SK-N-SH (cell line): ENCODE data around the gene MREG.

Experiments
- CTCF ChIP-seq: fragments of 200-600 bp; sonication (generic); IDR thresholded peaks from 2 replicates; pipeline ENCODE4 v1.6.1; 2017; ENCODE audit warnings: antibody characterized with exemption, mild to moderate bottlenecking, moderate library complexity
- ELF1 ChIP-seq: IDR thresholded peaks from 2 replicates; pipeline ENCODE4 v1.4.0; 2012
- EP300 ChIP-seq, 2 experiments: IDR thresholded peaks; 2 replicates each; pipeline versions ENCODE4 v1.4.0 to v1.6.1; 2012; ENCODE audit warnings: borderline replicate concordance in 1 of 2, low read depth in 1 of 2, low read length in 1 of 2
- FOXJ3 ChIP-seq: sonication (generic); formaldehyde crosslinking; IDR thresholded peaks from 2 replicates; pipeline ENCODE4 v1.5.1; 2020; ENCODE audit warnings: mild to moderate bottlenecking, missing genetic modification reagents
- FOXM1 ChIP-seq: IDR thresholded peaks from 2 replicates; pipeline ENCODE4 v1.4.0; 2012; ENCODE audit warnings: low read depth, mild to moderate bottlenecking
- JUND ChIP-seq: IDR thresholded peaks from 2 replicates; pipeline ENCODE4 v1.4.0; 2012
- MAX ChIP-seq: IDR thresholded peaks from 2 replicates; pipeline ENCODE4 v1.4.0; 2012; ENCODE audit warnings: low read depth
- NFIC ChIP-seq: IDR thresholded peaks from 2 replicates; pipeline ENCODE4 v1.4.0; 2012; ENCODE audit warnings: borderline replicate concordance
- POLR2AphosphoS5 ChIP-seq: IDR thresholded peaks from 2 replicates; pipeline ENCODE4 v1.6.1; 2012; ENCODE audit warnings: low read depth, low read length
- SMC3 ChIP-seq: IDR thresholded peaks from 2 replicates; pipeline ENCODE4 v1.6.1; 2012; ENCODE audit warnings: low read depth, low read length, improper control_type of control experiment
- TCF12 ChIP-seq: IDR thresholded peaks from 2 replicates; pipeline ENCODE4 v1.4.0; 2012
- USF2 ChIP-seq: fragments of 150-350 bp; IDR thresholded peaks from 2 replicates; pipeline ENCODE4 v1.6.1; 2017; ENCODE audit warnings: antibody characterized with exemption, low read length, low read depth, borderline replicate concordance
- YY1 ChIP-seq: IDR thresholded peaks from 2 replicates; pipeline ENCODE4 v1.4.0; 2012; ENCODE audit warnings: low read depth, mild to moderate bottlenecking
- ZBTB33 ChIP-seq: IDR thresholded peaks from 2 replicates; pipeline ENCODE4 v1.4.0; 2012; ENCODE audit warnings: low read depth, borderline replicate concordance

DNA sequence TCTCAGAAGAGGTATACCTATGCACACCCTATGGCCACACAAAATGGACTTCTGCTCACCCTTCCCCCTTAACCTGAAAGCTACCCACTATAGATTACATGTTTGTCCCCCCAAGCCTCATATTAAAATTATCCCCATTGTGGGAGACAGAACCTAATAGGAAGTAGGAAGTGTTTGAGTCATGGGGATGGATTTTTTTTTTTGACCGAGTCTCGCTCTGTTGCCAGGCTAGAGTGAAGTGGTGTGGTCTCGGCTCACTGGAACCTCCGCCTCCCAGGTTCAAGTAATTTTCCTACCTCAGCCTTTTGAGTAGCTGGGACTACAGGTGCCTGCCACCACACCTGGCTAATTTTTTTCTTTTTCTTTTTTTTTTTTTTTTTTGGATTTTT is 98.6 kb downstream of the MREG start:
- TF ChIP-seq USF2 (no peak), CTCF (no peak), MAX (no peak), FOXM1 (no peak), YY1 (no peak), POLR2AphosphoS5 (no peak), SMC3 (no peak), ZBTB33 (no peak), TCF12 (no peak), ELF1 (no peak), EP300 (IDR thresholded peaks at IDR 0.05; ENCODE audit: borderline replicate concordance in 1 of 2, low read depth in 1 of 2, low read length in 1 of 2) (no peak), NFIC (no peak), FOXJ3 (no peak), JUND (no peak)
